IPS-18a (cell line): ENCODE measurements around the gene UNC93B1.
"Not testable (repeated sequence)": the region's sequence is repeated elsewhere in the genome, so short reads cannot be mapped to it uniquely, and the experiment has no call there.

Experiments used
- H3K27ac ChIP-seq: one replicate; pipeline ENCODE4 v1.5.1; 2013; ENCODE audit warnings: low read length
- H3K27me3 ChIP-seq: one replicate; pipeline ENCODE4 v1.6.1; 2013; ENCODE audit warnings: mild to moderate bottlenecking, low read length; ENCODE audit not compliant: control insufficient read depth, insufficient read depth
- H3K36me3 ChIP-seq: one replicate; pipeline ENCODE4 v1.6.1; 2013; ENCODE audit warnings: low read depth, low read length; ENCODE audit not compliant: control insufficient read depth
- H3K4me1 ChIP-seq: one replicate; pipeline ENCODE4 v1.6.1; 2013; ENCODE audit warnings: low read depth, low read length; ENCODE audit not compliant: control insufficient read depth
- H3K4me3 ChIP-seq: one replicate; pipeline ENCODE4 v1.5.1; 2013; ENCODE audit warnings: low read length
- H3K9ac ChIP-seq: one replicate; pipeline ENCODE4 v1.6.1; 2013; ENCODE audit warnings: mild to moderate bottlenecking, low read length, moderate library complexity
- H3K9me3 ChIP-seq: one replicate; pipeline ENCODE4 v1.6.1; 2013; ENCODE audit warnings: low read depth, low read length; ENCODE audit not compliant: control insufficient read depth

The UNC93B1 gene

GRCh38 chr11:67954971-67955370 lies 48.9 kb downstream of the UNC93B1 start:
- not testable (repeated sequence) for H3K9me3 ChIP-seq, H3K4me1 ChIP-seq, H3K9ac ChIP-seq, H3K36me3 ChIP-seq, H3K27ac ChIP-seq
- Histone ChIP-seq H3K4me3 (peak overlapping the region; percentile 45), H3K27me3 (peaks cover 15% of the 10 kb centered on the region)

- peaks cover 15% of the 10 kb centered on the region for H3K27me3 ChIP-seq
- not testable (repeated sequence) for H3K36me3 ChIP-seq, H3K27ac ChIP-seq, H3K4me1 ChIP-seq, H3K4me3 ChIP-seq, H3K9me3 ChIP-seq, H3K9ac ChIP-seq
These were observed 49.6 kb downstream of the UNC93B1 start for GRCh38 chr11:67954251-67954650.

GRCh38 chr11:67950705-67951104 lies 53.2 kb downstream of the UNC93B1 start:
- H3K9me3 ChIP-seq: not testable (repeated sequence)

GRCh38 chr11:67947785-67948184 lies 56.1 kb downstream of the UNC93B1 start:
- not testable (repeated sequence) for H3K27ac ChIP-seq, H3K4me1 ChIP-seq, H3K9ac ChIP-seq, H3K9me3 ChIP-seq, H3K27me3 ChIP-seq, H3K4me3 ChIP-seq, H3K36me3 ChIP-seq

More at GRCh38 chr11:67950705-67951104, 53.2 kb downstream of the UNC93B1 start:
- H3K4me3 ChIP-seq, H3K36me3 ChIP-seq, H3K9ac ChIP-seq, H3K27ac ChIP-seq, H3K4me1 ChIP-seq: not testable (repeated sequence)
- H3K27me3 ChIP-seq: peaks cover 15% of the 10 kb centered on the region

- H3K27ac ChIP-seq, H3K9me3 ChIP-seq, H3K27me3 ChIP-seq, H3K9ac ChIP-seq, H3K36me3 ChIP-seq, H3K4me1 ChIP-seq, H3K4me3 ChIP-seq: not testable (repeated sequence)
These were observed 57.5 kb downstream of the UNC93B1 start for GRCh38 chr11:67946403-67946802.

GRCh38 chr11:67943406-67943805 lies 60.5 kb downstream of the UNC93B1 start:
- not testable (repeated sequence) for H3K36me3 ChIP-seq, H3K4me3 ChIP-seq, H3K4me1 ChIP-seq, H3K27ac ChIP-seq, H3K9ac ChIP-seq, H3K9me3 ChIP-seq, H3K27me3 ChIP-seq
